Activated T-cell treated with anti-CD3 and anti-CD28 coated beads, Interleukin-2, amount 50 U/mL, for 72 hours (primary cell): Measurements from ENCODE around the gene KRTAP5-5. TPM values are rescaled to one million over a fixed set of nuclear protein-coding genes. Genes with fewer than 3 reads are reported as not detected.
"Not testable (repeated sequence)": the region's sequence is repeated elsewhere in the genome, so short reads cannot be mapped to it uniquely, and the experiment has no call there.

Source experiments
- ATAC-seq, 2 donors: fragments of 150-1000 bp; cut with Tn5 transposase; replicated peaks in 1 of 2; 2 replicates each; pipeline ENCODE4 v1.10.0; 2021; ENCODE audit warnings: moderate library complexity in 2 of 2, mild to moderate bottlenecking in 1 of 2
- DNase-seq, 2 donors: peaks; one replicate each; pipeline ENCODE4 v3.0.0; 2021 to 2022; ENCODE audit warnings: mixed read lengths in 1 of 2
- H3K27ac Mint-ChIP-seq: one replicate; pipeline ENCODE4 v1.8.0; 2022; ENCODE audit warnings: mild to moderate bottlenecking, moderate library complexity, mixed read lengths
- H3K27me3 Mint-ChIP-seq: one replicate; pipeline ENCODE4 v1.8.0; 2022; ENCODE audit warnings: low read depth, mixed read lengths
- H3K36me3 Mint-ChIP-seq, 2 donors: one replicate each; pipeline ENCODE4 v1.8.0; 2022; ENCODE audit warnings: mixed read lengths in 2 of 2, mild to moderate bottlenecking in 1 of 2; ENCODE audit not compliant: insufficient read depth in 2 of 2
- H3K4me1 Mint-ChIP-seq: one replicate; pipeline ENCODE4 v1.8.0; 2022; ENCODE audit warnings: low read depth, mixed read lengths
- H3K4me3 Mint-ChIP-seq, 2 donors: one replicate each; pipeline ENCODE4 v1.8.0; 2022; ENCODE audit warnings: mild to moderate bottlenecking in 2 of 2, mixed read lengths in 2 of 2, moderate library complexity in 2 of 2
- H3K9me3 Mint-ChIP-seq, 2 donors: one replicate each; pipeline ENCODE4 v1.8.0; 2022; ENCODE audit warnings: mixed read lengths in 2 of 2
- total RNA-seq, 2 donors: library from RNA; stranded (reverse); gene quantifications; one replicate each; pipeline ENCODE4 v1.2.3, GENCODE V29; 2022

KRTAP5-5 gene
- total RNA-seq, 2 donors from 2014 or later, result not detected

GRCh38 chr11:1597994-1598380 is 31.6 kb upstream of the KRTAP5-5 start, which contains the start of gene KRTAP5-2:
Gene KRTAP5-2, minus strand, starts transcription at chr11:1598294. Its CDS starts 44 bp downstream, at chr11:1598250.
- H3K9me3 Mint-ChIP-seq, result no peaks in the 10 kb centered on the region
- H3K36me3 Mint-ChIP-seq, result no peaks in the 10 kb centered on the region
- peaks cover 4% of the 10 kb centered on the region for H3K4me1 Mint-ChIP-seq
- DNase-seq (no peak), ATAC-seq (no peak)
- no peak within 1 kb of the TSS for H3K4me3 Mint-ChIP-seq
- peaks cover 31% of the 10 kb centered on the region for H3K27me3 Mint-ChIP-seq
- no peak within 1 kb of the TSS for H3K27ac Mint-ChIP-seq

- peaks cover 35% of the 10 kb centered on the region for H3K27me3 Mint-ChIP-seq
- not testable (repeated sequence) for H3K9me3 Mint-ChIP-seq
These were observed 31.2 kb upstream of the KRTAP5-5 start for GRCh38 chr11:1598406-1598805.

GRCh38 chr11:1598816-1599215 is 30.8 kb upstream of the KRTAP5-5 start:
- no peak for ATAC-seq
- Mint-ChIP-seq H3K27ac (no peak overlapping the region), H3K4me3 (no peak overlapping the region), H3K9me3 (no peaks in the 10 kb centered on the region), H3K27me3 (peaks cover 35% of the 10 kb centered on the region), H3K36me3 (no peaks in the 10 kb centered on the region), H3K4me1 (peaks cover 4% of the 10 kb centered on the region)
- no peak for DNase-seq

More at GRCh38 chr11:1598406-1598805, 31.2 kb upstream of the KRTAP5-5 start:
- not testable (repeated sequence) for DNase-seq, ATAC-seq, H3K4me3 Mint-ChIP-seq, H3K36me3 Mint-ChIP-seq, H3K4me1 Mint-ChIP-seq, H3K27ac Mint-ChIP-seq

GRCh38 chr11:1600626-1601025 is 28.9 kb upstream of the KRTAP5-5 start:
- no peak for DNase-seq
- H3K4me1 Mint-ChIP-seq, result peaks cover under 1% of the 10 kb centered on the region
- H3K4me3 Mint-ChIP-seq, result no peak overlapping the region
- H3K27me3 Mint-ChIP-seq, result peaks cover 35% of the 10 kb centered on the region
- ATAC-seq, result no peak
- H3K27ac Mint-ChIP-seq, result no peak overlapping the region
- no peaks in the 10 kb centered on the region for H3K36me3 Mint-ChIP-seq
- no peaks in the 10 kb centered on the region for H3K9me3 Mint-ChIP-seq

GRCh38 chr11:1601663-1602062 is 27.9 kb upstream of the KRTAP5-5 start:
- not testable (repeated sequence) for DNase-seq, ATAC-seq, H3K4me3 Mint-ChIP-seq, H3K4me1 Mint-ChIP-seq, H3K27ac Mint-ChIP-seq, H3K9me3 Mint-ChIP-seq, H3K36me3 Mint-ChIP-seq
- peaks cover 32% of the 10 kb centered on the region for H3K27me3 Mint-ChIP-seq

GRCh38 chr11:1603629-1604028 is 25.9 kb upstream of the KRTAP5-5 start:
- DNase-seq (no peak), ATAC-seq (no peak)
- no peaks in the 10 kb centered on the region for H3K9me3 Mint-ChIP-seq
- no peak overlapping the region for H3K27ac Mint-ChIP-seq
- peaks cover 5% of the 10 kb centered on the region for H3K4me1 Mint-ChIP-seq
- H3K4me3 Mint-ChIP-seq, result no peak overlapping the region
- no peaks in the 10 kb centered on the region for H3K36me3 Mint-ChIP-seq
- peaks cover 33% of the 10 kb centered on the region for H3K27me3 Mint-ChIP-seq

GRCh38 chr11:1604181-1604580 is 25.4 kb upstream of the KRTAP5-5 start:
- Mint-ChIP-seq H3K36me3 (no peaks in the 10 kb centered on the region), H3K27ac (no peak overlapping the region), H3K9me3 (no peaks in the 10 kb centered on the region), H3K4me3 (no peak overlapping the region), H3K4me1 (peaks cover 5% of the 10 kb centered on the region), H3K27me3 (peaks cover 33% of the 10 kb centered on the region)
- no peak for ATAC-seq
- no peak for DNase-seq

GRCh38 chr11:1604711-1605110 is 24.9 kb upstream of the KRTAP5-5 start:
- DNase-seq (no peak), ATAC-seq (no peak)
- no peaks in the 10 kb centered on the region for H3K9me3 Mint-ChIP-seq
- no peaks in the 10 kb centered on the region for H3K36me3 Mint-ChIP-seq
- peaks cover 5% of the 10 kb centered on the region for H3K4me1 Mint-ChIP-seq
- H3K4me3 Mint-ChIP-seq, result no peak overlapping the region
- H3K27me3 Mint-ChIP-seq, result peaks cover 33% of the 10 kb centered on the region
- no peak overlapping the region for H3K27ac Mint-ChIP-seq

- not testable (repeated sequence) for H3K4me1 Mint-ChIP-seq, H3K9me3 Mint-ChIP-seq, H3K27ac Mint-ChIP-seq, H3K36me3 Mint-ChIP-seq
- ATAC-seq, result peak; percentile 54 to 75
- peaks cover 33% of the 10 kb centered on the region for H3K27me3 Mint-ChIP-seq
- peak overlapping the region in 1 of 2 donors; percentile 26 for H3K4me3 Mint-ChIP-seq
- DNase-seq, result peak; percentile 12 to 17
These were observed 23.7 kb upstream of the KRTAP5-5 start for GRCh38 chr11:1605923-1606322.

- H3K27ac Mint-ChIP-seq, DNase-seq, ATAC-seq, H3K9me3 Mint-ChIP-seq, H3K4me3 Mint-ChIP-seq, H3K4me1 Mint-ChIP-seq, H3K36me3 Mint-ChIP-seq: not testable (repeated sequence)
- peaks cover 25% of the 10 kb centered on the region for H3K27me3 Mint-ChIP-seq
These were observed 22.3 kb upstream of the KRTAP5-5 start for GRCh38 chr11:1607156-1607845.

- not testable (repeated sequence) for H3K4me3 Mint-ChIP-seq, H3K9me3 Mint-ChIP-seq, H3K27ac Mint-ChIP-seq, H3K4me1 Mint-ChIP-seq, ATAC-seq, H3K36me3 Mint-ChIP-seq, DNase-seq
- peaks cover 21% of the 10 kb centered on the region for H3K27me3 Mint-ChIP-seq
These were observed 21.7 kb upstream of the KRTAP5-5 start for GRCh38 chr11:1607901-1608300.

- peaks cover 17% of the 10 kb centered on the region for H3K27me3 Mint-ChIP-seq
- ATAC-seq, result no peak
- H3K4me1 Mint-ChIP-seq, result peaks cover 5% of the 10 kb centered on the region
- H3K27ac Mint-ChIP-seq, result no peak within 1 kb of the TSS
- no peak within 1 kb of the TSS for H3K4me3 Mint-ChIP-seq
- H3K9me3 Mint-ChIP-seq, result no peaks in the 10 kb centered on the region
- no peak for DNase-seq
- no peaks in the 10 kb centered on the region for H3K36me3 Mint-ChIP-seq
These were observed 21.2 kb upstream of the KRTAP5-5 start, which contains the start of gene KRTAP5-3 for GRCh38 chr11:1608363-1608762. Gene KRTAP5-3, minus strand, starts transcription at chr11:1608463. Its CDS starts 78 bp downstream, at chr11:1608385.

- Mint-ChIP-seq H3K27me3 (no peaks in the 10 kb centered on the region), H3K27ac (no peak overlapping the region), H3K4me3 (no peak overlapping the region), H3K9me3 (no peaks in the 10 kb centered on the region), H3K4me1 (peaks cover 7% of the 10 kb centered on the region), H3K36me3 (no peaks in the 10 kb centered on the region)
- DNase-seq (no peak), ATAC-seq (no peak)
These were observed 11.3 kb upstream of the KRTAP5-5 start for GRCh38 chr11:1618231-1618630.

GRCh38 chr11:1619449-1619848 is 10.1 kb upstream of the KRTAP5-5 start:
- Mint-ChIP-seq H3K27me3 (no peaks in the 10 kb centered on the region), H3K9me3 (no peaks in the 10 kb centered on the region), H3K4me3 (peak overlapping the region in 1 of 2 donors; percentile 17), H3K36me3 (no peaks in the 10 kb centered on the region), H3K4me1 (peaks cover 7% of the 10 kb centered on the region), H3K27ac (no peak overlapping the region)
- DNase-seq, result peak; percentile 11 to 22
- ATAC-seq, result peak; percentile 65 to 94
